Endothelial cell of hepatic sinusoid (primary cell): ENCODE results near the gene CD300A.

Experiments
- in situ Hi-C: cut with HindIII; loops from 2 replicates; pipeline ENCODE4 v1.10.0; 2017; ENCODE audit warnings: low sequenced_read_pairs

The CD300A gene

DNA sequence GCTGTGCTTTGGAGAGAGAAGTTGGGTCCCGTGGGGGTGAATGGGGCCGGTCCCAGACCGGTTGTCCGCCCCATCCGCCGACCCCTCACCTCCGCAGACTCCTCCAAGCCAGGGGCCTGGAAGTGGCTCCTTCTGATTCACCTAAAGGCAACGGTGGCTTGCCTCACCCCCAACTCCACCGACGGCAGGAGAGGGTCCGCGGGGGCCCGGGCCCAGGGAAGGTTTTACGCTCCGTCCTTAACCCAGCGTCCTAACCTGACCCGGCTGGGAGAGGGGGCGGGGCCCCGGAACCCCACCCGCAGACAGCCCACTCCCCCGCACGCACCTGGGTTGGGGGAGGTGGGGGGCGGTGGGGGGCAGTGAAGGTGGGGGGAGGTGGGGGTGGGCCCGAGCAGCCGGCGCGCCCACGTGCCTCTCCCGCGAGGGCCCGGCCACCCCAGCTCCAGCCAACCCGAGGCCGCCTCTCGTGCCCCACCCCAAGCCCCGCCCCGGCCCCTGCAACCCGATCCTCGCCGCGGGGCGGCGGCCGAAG lies 12.7 kb upstream of the CD300A start:
- in situ Hi-C loops = no loop called here

DNA sequence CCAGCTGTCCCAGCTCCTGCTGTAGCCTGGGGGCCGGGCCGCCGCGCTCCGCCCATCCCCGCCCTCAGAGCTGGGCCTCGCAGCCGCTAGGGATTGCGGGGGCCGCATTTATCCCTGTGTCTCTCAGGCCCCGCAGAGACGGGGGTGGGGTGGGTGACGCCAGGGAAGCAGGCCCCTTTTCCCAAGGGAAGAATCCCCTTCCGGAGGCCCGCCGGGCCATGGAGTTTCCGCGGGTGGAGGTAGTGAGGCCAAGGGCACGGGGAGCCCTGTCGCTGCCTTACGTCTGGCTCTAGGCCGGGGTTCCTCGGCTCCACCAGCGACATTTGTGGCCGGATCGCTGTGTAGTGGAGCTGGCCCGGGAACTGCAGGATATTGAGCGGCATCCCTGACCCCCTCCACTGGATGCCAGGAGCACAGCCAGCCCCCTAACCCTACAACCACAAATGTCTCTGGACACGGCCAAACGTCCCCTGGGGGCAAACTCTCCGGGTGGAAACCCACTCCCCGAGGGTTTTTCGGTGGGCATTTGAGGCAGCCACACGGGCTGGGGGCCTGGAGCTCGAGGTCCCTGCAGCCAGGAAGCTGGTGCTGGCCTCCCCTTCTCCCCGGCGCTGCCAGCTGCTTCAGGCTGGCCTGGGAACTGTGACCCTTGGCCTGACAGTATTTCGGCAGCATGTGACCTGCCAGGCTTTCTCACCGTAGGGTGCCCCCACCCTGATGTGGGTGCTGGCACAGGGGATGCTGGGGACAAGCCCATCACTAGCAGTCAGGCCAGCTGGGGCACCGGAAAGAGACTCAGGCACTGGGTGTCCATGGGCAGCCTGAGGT lies 12.0 kb upstream of the CD300A start:
- in situ Hi-C loops = no loop called here

DNA sequence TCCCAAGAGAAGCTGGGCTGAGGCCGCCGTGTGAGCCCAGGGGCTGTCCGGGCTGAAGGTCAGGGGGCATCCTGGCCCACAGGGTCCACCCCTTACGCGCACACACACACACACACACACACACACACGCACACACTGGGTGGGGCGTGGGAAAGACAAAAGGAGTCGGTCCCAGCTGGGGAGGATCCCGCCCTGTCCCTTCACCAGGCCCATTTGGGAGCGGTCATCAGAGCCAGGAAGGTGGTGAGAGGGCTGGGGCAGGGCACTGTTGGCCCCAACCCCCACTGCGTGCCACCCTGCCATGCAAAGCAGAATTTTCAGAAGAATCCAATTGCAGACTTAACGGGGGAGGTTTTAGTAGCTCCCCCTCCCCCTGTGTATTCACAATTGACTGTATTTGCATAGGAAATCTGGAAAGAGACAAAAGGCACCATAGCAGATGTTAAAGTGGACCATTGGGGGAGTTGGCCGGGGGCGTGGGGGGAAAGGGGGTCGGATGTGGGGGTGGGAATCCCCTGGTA lies 11.3 kb upstream of the CD300A start:
- in situ Hi-C loops = no loop called here

DNA sequence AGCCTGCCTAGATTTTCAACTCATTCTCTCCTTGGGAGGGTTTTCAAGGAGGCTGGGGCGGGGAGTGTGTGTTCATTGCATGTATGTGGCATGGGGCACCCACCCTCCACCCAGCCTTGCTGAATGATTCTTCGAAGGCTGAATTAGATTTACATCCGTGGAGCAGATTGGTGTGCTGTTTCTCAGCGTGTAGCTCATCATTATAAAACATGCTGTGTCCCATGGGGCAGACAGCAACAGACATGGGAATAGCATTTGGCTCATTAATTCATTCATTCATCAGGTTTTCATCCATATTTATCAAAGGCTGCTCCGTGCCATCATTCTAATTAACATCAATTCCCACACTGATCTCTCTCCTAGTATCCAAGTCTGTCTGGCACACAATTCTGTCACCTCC lies 10.6 kb upstream of the CD300A start:
- in situ Hi-C loops = no loop called here

DNA sequence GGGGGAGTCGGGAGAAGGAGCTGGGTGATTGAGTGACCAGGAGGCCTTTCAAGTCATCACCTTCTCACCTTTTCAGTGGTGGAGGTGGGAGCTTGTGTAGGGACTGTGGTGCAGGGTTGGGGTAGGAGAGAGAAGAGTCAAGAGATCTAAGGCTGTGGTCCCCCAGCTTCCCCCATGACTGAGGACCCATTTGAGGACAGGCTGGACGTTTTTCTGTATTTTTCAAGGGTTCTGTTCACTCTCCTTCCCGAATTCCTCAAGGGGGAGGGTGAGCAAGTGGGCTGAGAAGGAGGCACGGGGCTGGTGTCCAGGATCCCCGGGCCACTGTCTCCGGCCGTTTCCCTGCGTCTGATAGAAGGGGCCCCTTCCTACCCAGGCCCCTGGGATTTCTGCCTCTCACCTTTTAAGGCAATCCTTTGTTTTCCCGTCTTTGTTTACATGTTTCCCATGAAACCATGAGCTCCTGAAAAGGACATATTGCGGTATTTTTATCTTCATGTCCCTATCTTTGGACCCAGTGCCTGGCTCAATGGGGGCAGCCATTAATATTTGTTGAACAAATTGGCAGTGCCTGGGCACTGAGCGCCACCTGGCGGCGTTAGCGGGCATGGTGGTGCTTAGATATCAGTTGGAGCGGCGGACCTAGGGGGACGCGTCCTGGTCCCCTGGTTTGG lies 9.2 kb upstream of the CD300A start:
- in situ Hi-C loops = no loop called here

DNA sequence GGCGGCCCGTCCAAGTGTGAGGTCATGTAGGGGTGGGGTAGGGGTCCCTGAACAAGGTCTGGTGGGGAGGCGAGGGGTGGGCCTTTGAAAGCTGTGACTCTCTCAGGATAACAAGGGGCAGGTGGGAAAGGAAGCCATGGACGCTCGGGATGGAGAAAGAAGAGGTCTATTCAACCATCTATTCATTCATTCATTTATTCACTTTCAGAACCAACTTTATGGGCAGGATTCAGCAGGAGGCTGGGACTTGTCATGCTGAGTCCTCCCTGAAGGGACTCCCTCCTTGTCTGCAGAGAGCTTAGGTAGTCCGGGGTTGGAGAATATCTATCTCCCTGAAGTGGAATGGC lies 8.6 kb upstream of the CD300A start:
- in situ Hi-C loops = no loop called here

GRCh38 chr17:74458835-74459234 lies 7.6 kb upstream of the CD300A start:
- in situ Hi-C loops = no loop called here

- in situ Hi-C loops = no loop called here
These were observed 6.8 kb upstream of the CD300A start for GRCh38 chr17:74459622-74460021.

- in situ Hi-C loops = no loop called here
These were observed 6.2 kb upstream of the CD300A start for GRCh38 chr17:74460241-74460640.

GRCh38 chr17:74460996-74461395 lies 5.4 kb upstream of the CD300A start:
- in situ Hi-C loops = no loop called here

DNA sequence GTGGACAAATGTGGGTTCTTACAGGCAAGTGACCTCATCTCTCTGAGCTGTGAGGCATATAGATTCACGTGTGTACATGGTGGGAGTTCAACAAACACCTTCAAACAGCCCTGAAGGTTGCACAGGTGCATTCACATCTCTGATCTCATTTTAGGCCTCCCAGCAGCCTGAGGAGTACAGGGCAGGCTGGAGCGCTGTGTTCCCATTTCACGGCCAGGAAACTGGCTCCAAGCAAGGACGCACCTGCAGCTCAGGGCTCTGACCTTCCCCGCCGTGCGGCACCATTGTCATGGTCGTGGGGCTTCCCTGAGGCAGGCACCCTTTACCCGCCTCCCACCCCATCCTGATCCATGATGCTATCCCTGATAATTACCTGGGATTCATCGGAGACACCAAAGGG lies 4.8 kb upstream of the CD300A start:
- in situ Hi-C loops = no loop called here

DNA sequence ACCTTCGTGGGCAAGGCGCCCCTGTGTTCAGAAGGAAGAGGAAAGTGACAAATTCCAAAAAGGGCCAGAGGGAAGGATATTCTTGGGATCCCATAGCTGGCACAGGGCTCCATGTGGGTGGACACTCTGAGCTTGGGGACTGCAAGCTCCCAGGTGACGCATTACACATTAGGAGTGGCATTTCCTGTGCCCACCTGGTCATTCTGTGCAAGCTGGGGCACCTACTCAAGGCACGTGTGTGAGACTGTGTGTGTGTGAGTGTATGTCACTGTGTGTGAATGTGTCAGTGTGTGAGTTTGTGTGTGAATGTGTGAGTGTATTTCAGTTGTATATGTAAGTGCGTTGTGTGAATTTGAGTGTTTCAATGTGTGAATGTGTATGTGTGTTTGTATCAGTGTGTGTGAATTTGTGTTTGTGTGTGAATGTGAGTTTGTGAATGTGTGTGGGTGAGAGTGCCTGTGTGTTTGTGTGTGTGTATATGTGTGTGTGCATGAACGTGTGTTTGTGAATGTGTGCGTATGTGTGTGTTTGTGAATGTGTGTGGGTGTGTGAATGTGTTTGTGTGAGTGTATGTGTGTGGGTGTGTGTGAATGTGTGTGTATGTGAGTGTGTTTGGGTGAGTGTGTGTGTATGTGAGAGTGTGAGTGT lies 1.6 kb upstream of the CD300A start:
- in situ Hi-C loops = no loop called here

- in situ Hi-C loops = no loop called here
These were observed 890 bp upstream of the CD300A start for GRCh38 chr17:74465378-74466110.

DNA sequence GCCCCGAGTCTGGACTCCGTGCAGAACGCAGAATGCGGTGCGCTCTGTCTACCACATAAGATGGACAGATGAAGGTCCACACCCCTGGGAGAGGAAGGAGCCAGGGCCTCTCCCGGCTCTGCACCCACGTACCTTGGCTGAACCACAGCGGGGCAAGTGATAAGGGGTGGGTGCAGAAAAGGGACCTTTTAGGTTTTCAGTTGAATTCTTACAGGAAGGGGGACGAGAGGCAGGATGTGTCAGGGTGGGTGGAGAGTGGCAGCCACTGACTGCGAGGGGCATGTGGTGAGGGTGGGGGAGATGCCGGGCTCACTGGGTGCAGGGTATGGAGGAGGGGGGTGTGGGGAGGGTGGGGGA lies 372 bp downstream of the CD300A start:
- in situ Hi-C loops = no loop called here

DNA sequence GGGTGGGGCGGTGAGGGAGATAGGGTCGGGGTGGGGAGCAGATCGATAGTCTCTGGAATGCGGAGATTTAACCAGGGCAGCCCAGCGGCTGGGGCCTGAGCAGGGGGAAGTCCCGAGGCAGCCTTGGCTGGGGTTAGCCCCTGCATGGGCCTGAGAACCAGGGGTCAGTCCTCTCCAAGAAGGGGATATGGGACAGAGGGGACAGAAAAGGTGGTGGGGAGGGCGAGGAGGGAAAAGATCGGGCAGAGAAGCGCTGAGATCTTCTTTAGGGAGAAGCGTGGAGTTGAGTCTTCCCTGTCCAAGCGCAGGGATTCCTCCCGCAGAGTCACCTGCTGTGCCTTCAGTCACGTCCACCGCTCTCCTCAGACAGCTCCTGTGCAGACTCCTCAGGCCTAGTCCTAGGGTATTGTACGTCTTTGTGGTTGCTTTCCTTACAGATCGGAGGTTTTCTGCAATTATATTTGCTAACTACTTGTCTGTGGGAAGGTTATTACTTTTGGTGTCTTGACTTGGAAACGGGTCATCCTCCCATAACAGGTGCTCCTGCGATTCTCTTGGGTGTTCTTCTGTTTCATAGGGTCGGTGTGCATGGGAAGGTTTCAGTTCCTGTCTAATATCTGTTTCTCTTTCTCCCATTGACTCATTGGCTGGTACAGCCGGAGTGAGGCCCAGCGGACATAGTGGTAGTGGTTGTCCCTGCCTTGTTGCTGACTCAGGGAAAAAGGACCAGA lies 952 bp downstream of the CD300A start:
- in situ Hi-C loops = no loop called here

GRCh38 chr17:74471341-74471740 lies 4.9 kb downstream of the CD300A start:
- in situ Hi-C loops = no loop called here

DNA sequence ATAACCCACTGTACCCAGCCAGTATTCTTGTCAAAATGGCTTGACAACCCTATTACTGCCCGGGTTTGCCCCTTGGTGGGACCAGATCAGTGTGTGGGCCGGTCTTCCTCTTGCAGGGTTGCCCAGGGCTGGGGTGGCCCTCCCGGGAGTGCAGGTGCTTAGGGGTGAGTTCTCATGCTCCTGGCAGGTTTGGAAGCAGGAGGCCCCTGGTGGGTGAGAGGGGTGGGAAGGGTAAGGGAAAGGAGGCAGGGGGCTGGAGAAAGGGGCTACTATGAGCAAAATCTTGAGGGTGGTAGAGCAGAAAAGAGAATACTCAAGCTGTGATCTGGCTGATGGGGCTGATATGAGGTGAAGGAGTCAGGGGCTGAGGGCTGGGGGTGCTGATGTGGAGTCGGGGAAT lies 6.5 kb downstream of the CD300A start:
- in situ Hi-C loops = no loop called here

DNA sequence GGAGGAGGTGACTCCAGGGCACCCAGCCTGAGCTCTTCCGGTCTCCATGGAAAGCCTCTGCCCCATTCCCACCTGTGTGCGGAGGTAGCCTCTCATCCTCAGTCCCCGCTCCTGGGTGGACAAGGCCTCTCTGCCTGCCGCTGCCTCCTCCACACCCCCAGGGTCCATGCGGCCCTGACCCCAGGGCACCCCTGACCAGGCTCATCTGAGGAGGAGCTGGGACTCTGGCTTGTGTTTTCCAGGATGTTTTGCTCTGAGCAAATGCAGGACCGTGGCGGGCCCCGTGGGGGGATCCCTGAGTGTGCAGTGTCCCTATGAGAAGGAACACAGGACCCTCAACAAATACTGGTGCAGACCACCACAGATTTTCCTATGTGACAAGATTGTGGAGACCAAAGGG lies 6.9 kb downstream of the CD300A start:
- in situ Hi-C loops = no loop called here

DNA sequence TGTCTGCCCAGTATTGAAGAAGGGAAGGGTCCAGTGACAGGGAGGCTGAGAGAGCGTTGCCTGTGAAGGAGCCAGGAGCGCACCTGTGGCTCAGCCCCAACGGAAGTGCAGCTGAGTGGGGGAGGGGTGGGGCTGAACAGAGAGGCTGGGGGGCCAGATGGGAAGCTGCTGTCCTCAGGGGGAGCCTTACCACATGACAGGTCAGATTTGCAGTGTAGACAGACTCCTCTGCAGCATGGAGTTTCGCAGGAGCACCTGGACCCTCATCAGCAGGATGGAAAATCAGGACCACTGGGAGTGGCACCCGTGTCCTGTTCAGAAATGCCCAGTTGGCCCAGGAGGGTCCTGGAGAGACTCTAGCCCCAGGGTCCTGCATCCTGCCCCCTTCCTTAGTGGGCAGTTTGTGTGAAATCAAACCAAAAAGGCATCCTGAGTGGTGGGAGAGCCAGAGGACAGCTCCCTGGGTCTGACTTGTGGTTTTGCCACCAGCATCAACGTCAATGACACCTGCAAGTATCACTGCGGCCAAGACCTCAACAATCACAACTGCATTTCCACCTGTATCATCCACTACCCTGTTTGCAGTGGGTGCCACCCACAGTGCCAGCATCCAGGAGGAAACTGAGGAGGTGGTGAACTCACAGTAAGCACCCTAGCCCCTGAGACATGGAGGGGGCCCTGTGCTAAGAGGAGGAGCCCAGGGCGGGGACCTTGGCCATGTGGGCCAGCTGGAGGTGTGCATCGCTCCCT lies 7.8 kb downstream of the CD300A start:
- in situ Hi-C loops = no loop called here

GRCh38 chr17:74475189-74475588 lies 8.8 kb downstream of the CD300A start:
- in situ Hi-C loops = loop anchor here (5.0 to 25.0 kb wide), 2 partner anchors 98 to 162 kb away; no protein-coding TSS in a partner anchor
